Gastrocnemius medialis (tissue), 4 donors: ENCODE measurements around the gene TMEM214. TPM values are rescaled to one million over a fixed set of nuclear protein-coding genes. Genes with fewer than 3 reads are reported as not detected.

ENCODE experiments used
- ATAC-seq, 2 donors: fragments of 150-250 bp; one replicate each; pipeline ENCODE4 v1.9.1; 2016
- DNase-seq, 2 donors: peaks; one replicate each; pipeline ENCODE4 v3.0.0-alpha.2; 2019
- H3K27ac ChIP-seq, 4 donors: fragments of 200-600 bp; sonication (generic); 1 replicate in 1 of 4; 2 replicates in 3 of 4; pipeline ENCODE4 v1.5.1; 2016 to 2018; ENCODE audit warnings: mild to moderate bottlenecking in 2 of 4, moderate library complexity in 1 of 4
- H3K27me3 ChIP-seq, 3 donors: fragments of 200-600 bp; sonication (generic) in 2 of 3; 1 replicate in 1 of 3; 2 replicates in 2 of 3; pipeline versions ENCODE4 v1.5.1 to v1.6.0; 2016 to 2019; ENCODE audit warnings: mild to moderate bottlenecking in 1 of 3, moderate library complexity in 1 of 3
- H3K36me3 ChIP-seq, 2 donors: fragments of 200-600 bp; sonication (generic) in 1 of 2; one replicate each; pipeline ENCODE4 v1.5.1; 2017 to 2018
- H3K4me1 ChIP-seq, 2 donors: fragments of 200-600 bp; sonication (generic) in 1 of 2; one replicate each; pipeline ENCODE4 v1.5.1; 2016 to 2017; ENCODE audit warnings: mild to moderate bottlenecking in 2 of 2
- H3K4me3 ChIP-seq, 4 donors: fragments of 200-600 bp; sonication (generic) in 3 of 4; 1 replicate in 1 of 4; 2 replicates in 3 of 4; pipeline ENCODE4 v1.5.1; 2016 to 2019; ENCODE audit warnings: mild to moderate bottlenecking in 2 of 4
- H3K9me3 ChIP-seq, 3 donors: fragments of 200-600 bp; sonication (generic) in 2 of 3; 1 replicate in 1 of 3; 2 replicates in 2 of 3; pipeline ENCODE4 v1.5.1; 2016 to 2019
- POLR2A ChIP-seq, 2 donors: fragments of 450-650 bp; IDR thresholded peaks; one replicate each; pipeline ENCODE4 v1.6.1; 2017; ENCODE audit warnings: antibody characterized with exemption in 2 of 2, mild to moderate bottlenecking in 2 of 2, moderate library complexity in 2 of 2
- in situ Hi-C, 4 donors: fragments of 200-750 bp; cut with MboI; loops; one replicate each; pipeline versions ENCODE4 v1.15.0 to v1.8.0; 2017; ENCODE audit warnings: low sequenced_read_pairs in 4 of 4
- intact Hi-C: fragments of 100-400 bp; cut with DNase I; formaldehyde crosslinking; loops from one replicate; pipeline ENCODE4 v1.15.1; 2023; ENCODE audit warnings: low total_unique reads
- total RNA-seq, 4 donors: library from RNA; depleted of rRNA; stranded (reverse); fragments of >200 nt; gene quantifications; one replicate each; pipeline versions ENCODE4 v1.1.0 to v1.2.3, GENCODE V29; 2016
- TF ChIP-seq, protein P1 (sequence below), 5 experiments: fragments of 450-650 bp in 3 of 5; fragments of 200-600 bp in 2 of 5; sonication (generic) in 2 of 5; IDR thresholded peaks in 4 of 5; conservative IDR thresholded peaks in 1 of 5; 1 replicate in 4 of 5; 2 replicates in 1 of 5; pipeline ENCODE4 v1.5.1; 2016 to 2019; ENCODE audit warnings: antibody characterized with exemption in 5 of 5, mild to moderate bottlenecking in 3 of 5, moderate library complexity in 3 of 5

TMEM214 gene
- total RNA-seq, 4 donors from 2014 or later, result 20.0 to 37.7 (median 24.9) TPM

GRCh38 chr2:27001950-27002349, 30.8 kb upstream of the TMEM214 start:
- no peak overlapping the region for H3K4me3 ChIP-seq
- peak in 1 of 2 donors; percentile 18 for ATAC-seq
- no peak for TF ChIP-seq POLR2A (IDR thresholded peaks at IDR 0.05)
- TF ChIP-seq, protein P1, sequence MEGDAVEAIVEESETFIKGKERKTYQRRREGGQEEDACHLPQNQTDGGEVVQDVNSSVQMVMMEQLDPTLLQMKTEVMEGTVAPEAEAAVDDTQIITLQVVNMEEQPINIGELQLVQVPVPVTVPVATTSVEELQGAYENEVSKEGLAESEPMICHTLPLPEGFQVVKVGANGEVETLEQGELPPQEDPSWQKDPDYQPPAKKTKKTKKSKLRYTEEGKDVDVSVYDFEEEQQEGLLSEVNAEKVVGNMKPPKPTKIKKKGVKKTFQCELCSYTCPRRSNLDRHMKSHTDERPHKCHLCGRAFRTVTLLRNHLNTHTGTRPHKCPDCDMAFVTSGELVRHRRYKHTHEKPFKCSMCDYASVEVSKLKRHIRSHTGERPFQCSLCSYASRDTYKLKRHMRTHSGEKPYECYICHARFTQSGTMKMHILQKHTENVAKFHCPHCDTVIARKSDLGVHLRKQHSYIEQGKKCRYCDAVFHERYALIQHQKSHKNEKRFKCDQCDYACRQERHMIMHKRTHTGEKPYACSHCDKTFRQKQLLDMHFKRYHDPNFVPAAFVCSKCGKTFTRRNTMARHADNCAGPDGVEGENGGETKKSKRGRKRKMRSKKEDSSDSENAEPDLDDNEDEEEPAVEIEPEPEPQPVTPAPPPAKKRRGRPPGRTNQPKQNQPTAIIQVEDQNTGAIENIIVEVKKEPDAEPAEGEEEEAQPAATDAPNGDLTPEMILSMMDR (IDR thresholded peaks at IDR 0.05 in 4 of 5, conservative IDR thresholded peaks at IDR 0.05 in 1 of 5), result no peak

GRCh38 chr2:27003007-27003406, 29.8 kb upstream of the TMEM214 start:
- DNase-seq, result no peak
- Histone ChIP-seq H3K27ac (no peak overlapping the region), H3K4me3 (no peak overlapping the region), H3K9me3 (no peaks in the 10 kb centered on the region), H3K4me1 (peaks cover 12 to 35% of the 10 kb centered on the region in 2 donors), H3K36me3 (no peaks in the 10 kb centered on the region), H3K27me3 (no peaks in the 10 kb centered on the region)
- TF ChIP-seq POLR2A (IDR thresholded peaks at IDR 0.05), result no peak
- TF ChIP-seq, protein P1 (IDR thresholded peaks at IDR 0.05 in 4 of 5, conservative IDR thresholded peaks at IDR 0.05 in 1 of 5), result no peak
- no peak for ATAC-seq
- in situ Hi-C loops (no loop called here), intact Hi-C loops (no loop called here)

More at GRCh38 chr2:27001950-27002349, 30.8 kb upstream of the TMEM214 start:
- H3K27ac ChIP-seq, result no peak overlapping the region
- H3K36me3 ChIP-seq, result no peaks in the 10 kb centered on the region
- intact Hi-C loops (no loop called here), in situ Hi-C loops (no loop called here)
- no peaks in the 10 kb centered on the region for H3K9me3 ChIP-seq
- no peak for DNase-seq
- no peaks in the 10 kb centered on the region for H3K27me3 ChIP-seq
- H3K4me1 ChIP-seq, result peaks cover 7 to 24% of the 10 kb centered on the region in 2 donors

DNA sequence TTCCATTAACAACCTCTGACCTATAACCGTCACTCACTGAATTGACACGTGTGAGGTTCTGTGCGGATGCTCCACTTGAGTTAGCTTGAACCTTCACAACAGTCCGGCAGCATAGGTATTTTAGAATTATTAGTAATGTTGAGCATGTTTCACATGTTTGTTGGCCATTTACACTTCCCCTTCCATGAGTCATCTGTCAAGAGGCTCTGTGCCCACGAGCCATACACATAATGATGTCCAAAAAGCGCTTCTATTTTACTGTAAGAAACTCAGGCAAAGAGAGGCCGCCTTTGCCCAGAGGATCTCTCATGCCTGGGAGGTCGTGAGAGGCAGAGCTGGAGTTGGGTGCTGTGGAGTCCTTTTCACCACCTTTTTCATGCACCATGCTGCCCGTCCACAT, 28.9 kb upstream of the TMEM214 start:
- DNase-seq, result no peak
- no peak overlapping the region for H3K4me3 ChIP-seq
- H3K9me3 ChIP-seq, result no peaks in the 10 kb centered on the region
- TF ChIP-seq POLR2A (IDR thresholded peaks at IDR 0.05), result no peak
- TF ChIP-seq, protein P1 (IDR thresholded peaks at IDR 0.05 in 4 of 5, conservative IDR thresholded peaks at IDR 0.05 in 1 of 5), result no peak
- no peak overlapping the region for H3K27ac ChIP-seq
- H3K4me1 ChIP-seq, result peaks cover 12 to 41% of the 10 kb centered on the region in 2 donors
- ATAC-seq, result peak in 1 of 2 donors; percentile 41
- H3K36me3 ChIP-seq, result no peaks in the 10 kb centered on the region
- intact Hi-C loops, result no loop called here
- no peaks in the 10 kb centered on the region for H3K27me3 ChIP-seq
- in situ Hi-C loops, result no loop called here

DNA sequence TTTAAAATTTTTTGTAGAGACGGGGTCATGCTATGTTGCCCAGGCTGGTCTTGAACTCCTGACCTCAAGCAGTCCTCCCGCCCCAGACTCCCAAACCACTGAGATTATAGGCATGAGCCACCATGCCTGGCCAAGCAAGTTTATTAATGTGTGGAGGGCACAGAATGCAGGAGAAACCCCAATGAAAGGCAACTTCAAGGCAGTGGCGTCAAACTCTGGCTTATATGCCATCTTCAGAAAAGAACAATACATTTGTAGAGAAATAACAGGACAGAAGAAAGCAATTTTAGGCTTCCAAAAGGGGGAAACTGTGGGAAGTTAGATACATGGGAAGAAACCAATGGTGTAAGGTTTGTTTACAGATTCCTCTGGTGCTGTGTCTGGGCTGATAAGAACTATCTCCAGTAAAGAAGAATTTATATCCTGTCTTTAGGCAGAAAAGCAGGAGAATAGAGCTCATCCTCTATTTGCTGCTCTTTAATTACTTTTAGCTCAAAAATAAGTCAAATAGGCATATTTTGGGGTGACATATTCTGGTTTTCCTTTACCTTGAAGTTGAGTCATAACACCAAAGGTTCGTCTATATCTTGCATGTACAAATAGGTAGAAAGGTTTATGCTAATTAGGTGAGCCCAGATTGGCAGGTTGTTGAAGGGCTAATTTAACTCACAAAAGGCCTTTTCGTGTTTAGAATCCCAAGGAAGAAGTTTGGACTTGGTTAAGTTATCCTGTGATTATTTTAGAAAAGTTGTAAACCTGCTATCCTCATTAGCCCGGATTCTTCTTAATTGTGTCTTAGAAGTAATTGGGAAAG, 26.0 kb upstream of the TMEM214 start:
- DNase-seq, result no peak
- Histone ChIP-seq H3K4me3 (no peak overlapping the region), H3K4me1 (peaks cover 33 to 56% of the 10 kb centered on the region in 2 donors), H3K27ac (peak overlapping the region in 3 of 4 donors; percentile 1 to 35 (median 22)), H3K9me3 (no peaks in the 10 kb centered on the region), H3K27me3 (no peaks in the 10 kb centered on the region), H3K36me3 (no peaks in the 10 kb centered on the region)
- ATAC-seq, result no peak
- TF ChIP-seq, protein P1 (IDR thresholded peaks at IDR 0.05 in 4 of 5, conservative IDR thresholded peaks at IDR 0.05 in 1 of 5), result no peak
- in situ Hi-C loops (no loop called here), intact Hi-C loops (no loop called here)
